Measurements from ENCODE around the gene PRKCB.

The PRKCB gene

DNA sequence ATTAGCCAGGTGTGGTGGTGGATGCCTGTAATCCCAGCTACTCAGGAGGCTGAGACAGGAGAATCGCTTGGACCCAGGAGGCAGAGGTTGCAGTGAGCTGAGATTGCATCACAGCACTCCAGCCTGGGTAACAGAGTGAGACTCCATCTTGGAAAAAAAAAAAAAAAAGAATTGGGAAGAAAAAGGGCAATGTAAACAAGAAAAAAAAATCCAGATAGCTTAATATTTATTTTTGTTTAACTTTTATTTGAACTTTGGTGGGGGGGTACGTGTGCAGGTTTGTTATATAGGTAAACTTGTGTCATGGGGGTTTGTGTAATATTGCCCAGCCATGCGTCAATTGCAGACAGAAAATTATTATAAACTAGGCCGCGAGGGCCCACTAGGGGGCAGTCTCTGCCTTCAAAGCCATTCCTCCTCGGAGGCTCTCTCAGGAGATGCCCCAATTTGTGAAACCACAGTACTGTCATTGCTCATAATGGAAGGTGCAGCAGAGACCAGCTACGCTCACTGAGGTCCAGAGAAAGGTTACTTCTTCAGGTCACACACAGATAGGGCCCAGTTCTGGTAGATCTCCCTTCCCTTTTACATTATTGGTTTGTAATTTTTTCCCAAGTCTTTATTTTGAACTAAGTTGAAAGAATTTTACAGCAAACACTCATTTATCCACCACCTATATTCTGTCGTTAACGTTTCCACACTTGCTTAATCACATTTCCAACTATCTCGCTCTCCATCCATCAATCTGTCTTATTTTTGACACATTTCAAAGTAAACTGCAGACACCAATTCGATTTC, 206.2 kb downstream of the PRKCB start:
- no peaks in the 10 kb centered on the region for H3K9me3 ChIP-seq (ENCODE audit: severe bottlenecking)
- TF ChIP-seq, protein P1, sequence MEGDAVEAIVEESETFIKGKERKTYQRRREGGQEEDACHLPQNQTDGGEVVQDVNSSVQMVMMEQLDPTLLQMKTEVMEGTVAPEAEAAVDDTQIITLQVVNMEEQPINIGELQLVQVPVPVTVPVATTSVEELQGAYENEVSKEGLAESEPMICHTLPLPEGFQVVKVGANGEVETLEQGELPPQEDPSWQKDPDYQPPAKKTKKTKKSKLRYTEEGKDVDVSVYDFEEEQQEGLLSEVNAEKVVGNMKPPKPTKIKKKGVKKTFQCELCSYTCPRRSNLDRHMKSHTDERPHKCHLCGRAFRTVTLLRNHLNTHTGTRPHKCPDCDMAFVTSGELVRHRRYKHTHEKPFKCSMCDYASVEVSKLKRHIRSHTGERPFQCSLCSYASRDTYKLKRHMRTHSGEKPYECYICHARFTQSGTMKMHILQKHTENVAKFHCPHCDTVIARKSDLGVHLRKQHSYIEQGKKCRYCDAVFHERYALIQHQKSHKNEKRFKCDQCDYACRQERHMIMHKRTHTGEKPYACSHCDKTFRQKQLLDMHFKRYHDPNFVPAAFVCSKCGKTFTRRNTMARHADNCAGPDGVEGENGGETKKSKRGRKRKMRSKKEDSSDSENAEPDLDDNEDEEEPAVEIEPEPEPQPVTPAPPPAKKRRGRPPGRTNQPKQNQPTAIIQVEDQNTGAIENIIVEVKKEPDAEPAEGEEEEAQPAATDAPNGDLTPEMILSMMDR (IDR thresholded peaks at IDR 0.05; ENCODE audit: poor library complexity, severe bottlenecking), result peak; percentile 87
- no peaks in the 10 kb centered on the region for H3K27me3 ChIP-seq (ENCODE audit: insufficient read depth, poor library complexity, severe bottlenecking)
- ATAC-seq (ENCODE audit: low read depth), result peak; percentile 59
- H3K27ac ChIP-seq (ENCODE audit: poor library complexity, severe bottlenecking), result no peak overlapping the region
- H3K36me3 ChIP-seq (ENCODE audit: low read depth), result no peaks in the 10 kb centered on the region
- H3K4me1 ChIP-seq (ENCODE audit: insufficient read depth, poor library complexity, severe bottlenecking), result no peaks in the 10 kb centered on the region
- no peak for DNase-seq (ENCODE audit: low spot score)
- H3K4me3 ChIP-seq (ENCODE audit: severe bottlenecking), result no peak overlapping the region

- no peaks in the 10 kb centered on the region for H3K9me3 ChIP-seq (ENCODE audit: severe bottlenecking)
- H3K27ac ChIP-seq (ENCODE audit: poor library complexity, severe bottlenecking), result no peak overlapping the region
- TF ChIP-seq, protein P1 (IDR thresholded peaks at IDR 0.05; ENCODE audit: poor library complexity, severe bottlenecking), result no peak
- no peak for DNase-seq (ENCODE audit: low spot score)
- no peak for ATAC-seq (ENCODE audit: low read depth)
- H3K27me3 ChIP-seq (ENCODE audit: insufficient read depth, poor library complexity, severe bottlenecking), result no peaks in the 10 kb centered on the region
- no peaks in the 10 kb centered on the region for H3K36me3 ChIP-seq (ENCODE audit: low read depth)
- H3K4me3 ChIP-seq (ENCODE audit: severe bottlenecking), result no peak overlapping the region
- H3K4me1 ChIP-seq (ENCODE audit: insufficient read depth, poor library complexity, severe bottlenecking), result no peaks in the 10 kb centered on the region
These were observed 208.7 kb downstream of the PRKCB start for GRCh38 chr16:24044467-24044866.

GRCh38 chr16:24045641-24046040, 209.9 kb downstream of the PRKCB start:
- H3K4me1 ChIP-seq (ENCODE audit: insufficient read depth, poor library complexity, severe bottlenecking), result no peaks in the 10 kb centered on the region
- no peaks in the 10 kb centered on the region for H3K27me3 ChIP-seq (ENCODE audit: insufficient read depth, poor library complexity, severe bottlenecking)
- no peak overlapping the region for H3K27ac ChIP-seq (ENCODE audit: poor library complexity, severe bottlenecking)
- no peak for DNase-seq (ENCODE audit: low spot score)
- no peaks in the 10 kb centered on the region for H3K9me3 ChIP-seq (ENCODE audit: severe bottlenecking)
- peak; percentile 48; the same call in 1 of the 3 replicates for ATAC-seq (ENCODE audit: low read depth)
- TF ChIP-seq, protein P1 (IDR thresholded peaks at IDR 0.05; ENCODE audit: poor library complexity, severe bottlenecking), result peak; percentile 54
- H3K4me3 ChIP-seq (ENCODE audit: severe bottlenecking), result no peak overlapping the region
- H3K36me3 ChIP-seq (ENCODE audit: low read depth), result no peaks in the 10 kb centered on the region

DNA sequence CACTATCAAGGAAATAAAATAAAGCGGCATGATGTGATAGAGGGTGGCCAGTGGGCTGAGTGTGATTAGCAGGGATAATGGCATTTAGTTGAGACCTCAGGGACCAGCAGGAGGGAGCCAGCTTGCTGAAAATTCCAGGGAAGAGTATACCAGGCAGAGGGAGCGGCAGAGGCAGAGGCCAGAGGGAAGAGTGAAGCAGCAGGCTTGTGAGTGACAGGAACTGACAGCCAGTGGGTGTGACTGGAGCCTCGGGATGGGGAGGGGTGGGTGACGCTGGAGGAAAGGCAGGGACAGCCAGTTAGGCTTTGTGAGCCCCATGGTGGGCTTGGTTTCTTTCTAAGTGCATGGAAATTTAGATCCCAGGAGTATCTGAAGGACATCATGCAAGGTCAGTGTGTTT, 210.7 kb downstream of the PRKCB start:
- H3K27me3 ChIP-seq (ENCODE audit: insufficient read depth, poor library complexity, severe bottlenecking), result no peaks in the 10 kb centered on the region
- no peaks in the 10 kb centered on the region for H3K9me3 ChIP-seq (ENCODE audit: severe bottlenecking)
- TF ChIP-seq, protein P1 (IDR thresholded peaks at IDR 0.05; ENCODE audit: poor library complexity, severe bottlenecking), result no peak
- no peak overlapping the region for H3K4me3 ChIP-seq (ENCODE audit: severe bottlenecking)
- no peaks in the 10 kb centered on the region for H3K4me1 ChIP-seq (ENCODE audit: insufficient read depth, poor library complexity, severe bottlenecking)
- DNase-seq (ENCODE audit: low spot score) (no peak), ATAC-seq (ENCODE audit: low read depth) (no peak)
- H3K27ac ChIP-seq (ENCODE audit: poor library complexity, severe bottlenecking), result no peak overlapping the region
- H3K36me3 ChIP-seq (ENCODE audit: low read depth), result no peaks in the 10 kb centered on the region

GRCh38 chr16:24049113-24049512, 213.3 kb downstream of the PRKCB start:
- ATAC-seq (ENCODE audit: low read depth) (no peak), DNase-seq (ENCODE audit: low spot score) (no peak)
- Histone ChIP-seq H3K27ac (ENCODE audit: poor library complexity, severe bottlenecking) (no peak overlapping the region), H3K4me1 (ENCODE audit: insufficient read depth, poor library complexity, severe bottlenecking) (no peaks in the 10 kb centered on the region), H3K4me3 (ENCODE audit: severe bottlenecking) (no peak overlapping the region), H3K27me3 (ENCODE audit: insufficient read depth, poor library complexity, severe bottlenecking) (no peaks in the 10 kb centered on the region), H3K36me3 (ENCODE audit: low read depth) (no peaks in the 10 kb centered on the region), H3K9me3 (ENCODE audit: severe bottlenecking) (no peaks in the 10 kb centered on the region)
- TF ChIP-seq, protein P1 (IDR thresholded peaks at IDR 0.05; ENCODE audit: poor library complexity, severe bottlenecking), result no peak

Data from RWPE2 (cell line).